GM12865 (cell line): Measurements from ENCODE around the gene S100A2.

ENCODE experiments used
- DNase-seq: peaks from one replicate; pipeline ENCODE4 v3.0.0; 2010; ENCODE audit warnings: low read depth
- H3K4me3 ChIP-seq: 2 replicates; pipeline ENCODE4 v1.5.1; 2011; ENCODE audit warnings: mild to moderate bottlenecking, low read depth, low read length, control low read depth
- CTCF ChIP-seq: IDR thresholded peaks from 2 replicates; pipeline ENCODE4 v1.5.1; 2011; ENCODE audit warnings: low read length, control low read depth, low read depth, inconsistent platforms; ENCODE audit not compliant: insufficient read depth; ENCODE audit errors: missing control alignments

The S100A2 gene

GRCh38 chr1:153572569-153573015 lies 6.9 kb upstream of the S100A2 start:
- no peak overlapping the region for H3K4me3 ChIP-seq
- peak; percentile 73 for DNase-seq
- TF ChIP-seq CTCF = peak; percentile 76

- DNase-seq = no peak
- no peak overlapping the region for H3K4me3 ChIP-seq
- TF ChIP-seq CTCF = no peak
Observed at GRCh38 chr1:153571706-153572105, 6.1 kb upstream of the S100A2 start.

DNA sequence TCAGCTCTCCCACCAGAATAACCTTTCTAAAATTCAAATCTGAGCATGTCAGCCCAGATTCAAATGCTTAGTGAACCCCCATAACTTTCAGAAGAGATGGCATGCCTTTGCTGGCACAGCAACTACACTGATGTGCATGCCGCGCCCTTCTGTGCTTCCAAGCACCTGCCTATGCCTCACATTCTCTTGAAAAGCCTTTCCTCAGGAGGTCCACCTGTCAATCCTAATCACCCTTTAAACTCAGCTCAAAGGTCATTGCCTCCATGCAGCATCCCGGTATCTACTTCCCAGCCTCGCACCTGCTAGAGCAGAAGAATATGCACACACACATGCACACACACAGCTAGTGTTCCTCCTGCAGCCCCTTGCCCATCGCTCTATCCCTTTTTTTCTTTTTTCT lies 5.2 kb upstream of the S100A2 start:
- TF ChIP-seq CTCF = no peak
- no peak overlapping the region for H3K4me3 ChIP-seq
- no peak for DNase-seq

DNA sequence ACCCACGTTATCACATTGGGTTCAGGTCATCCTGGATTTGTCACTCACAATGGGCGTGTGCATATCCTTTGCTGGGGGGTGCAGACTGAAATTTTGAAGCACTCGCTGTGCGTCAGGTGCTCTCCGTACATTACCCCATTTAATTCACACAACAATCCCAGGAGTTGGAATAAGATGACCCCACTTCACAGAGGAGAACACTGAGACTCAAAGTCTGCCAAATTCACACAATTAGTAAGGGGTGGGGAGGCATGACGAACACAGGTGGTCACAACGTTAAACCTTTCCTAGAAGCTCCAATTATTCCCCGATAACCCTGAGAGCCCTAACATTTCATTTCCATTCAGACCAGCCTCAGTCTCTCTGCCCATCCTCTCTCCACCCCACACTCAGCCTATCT lies 3.8 kb upstream of the S100A2 start:
- H3K4me3 ChIP-seq = no peak overlapping the region
- DNase-seq = no peak
- no peak for TF ChIP-seq CTCF

GRCh38 chr1:153568367-153569099 lies 2.9 kb upstream of the S100A2 start:
- DNase-seq = peak; percentile 82
- no peak overlapping the region for H3K4me3 ChIP-seq
- TF ChIP-seq CTCF = peak; percentile 97

- no peak overlapping the region for H3K4me3 ChIP-seq
- no peak for DNase-seq
- no peak for TF ChIP-seq CTCF
Observed at GRCh38 chr1:153567621-153568366, 2.1 kb upstream of the S100A2 start.
